Fibroblast of lung (primary cell): ENCODE data around the gene CMIP. TPM values are rescaled to one million over a fixed set of nuclear protein-coding genes. Genes with fewer than 3 reads are reported as not detected.

Experiments
- DNase-seq, 2 donors: peaks; one replicate each; pipeline versions ENCODE4 v3.0.0 to v3.0.0-alpha.2; 2010; ENCODE audit warnings: low read depth in 2 of 2
- H2AFZ ChIP-seq: 2 replicates; pipeline ENCODE4 v1.5.1; 2012; ENCODE audit warnings: low read length, control low read depth, inconsistent platforms
- H3K27ac ChIP-seq: 2 replicates; pipeline ENCODE4 v1.5.1; 2011; ENCODE audit warnings: low read length, control low read depth; ENCODE audit not compliant: insufficient read depth
- H3K27me3 ChIP-seq: 2 replicates; pipeline ENCODE4 v1.5.1; 2011; ENCODE audit warnings: mild to moderate bottlenecking, low read length; ENCODE audit not compliant: control insufficient read depth, insufficient read depth
- H3K36me3 ChIP-seq: 2 replicates; pipeline ENCODE4 v1.5.1; 2011; ENCODE audit warnings: low read length; ENCODE audit not compliant: control insufficient read depth, insufficient read depth
- H3K4me1 ChIP-seq: 2 replicates; pipeline ENCODE4 v1.5.1; 2011; ENCODE audit warnings: low read length; ENCODE audit not compliant: control insufficient read depth, insufficient read depth; ENCODE audit errors: extremely low read depth
- H3K4me2 ChIP-seq: 2 replicates; pipeline ENCODE4 v1.5.1; 2011; ENCODE audit warnings: low read length, control low read depth; ENCODE audit not compliant: insufficient read depth; ENCODE audit errors: extremely low read depth
- H3K4me3 ChIP-seq, 4 experiments: fragments of 200-600 bp in 1 of 4; sonication (generic) in 1 of 4; replicated peaks in 1 of 4; 2 replicates each; pipeline ENCODE4 v1.5.1; 2011 to 2016; ENCODE audit warnings: low read length in 4 of 4, low read depth in 3 of 4, mild to moderate bottlenecking in 3 of 4, control low read depth in 2 of 4, inconsistent platforms in 1 of 4, mixed read lengths in 1 of 4; ENCODE audit not compliant: insufficient read depth in 1 of 4; ENCODE audit errors: control extremely low read depth in 1 of 4
- H3K79me2 ChIP-seq: 2 replicates; pipeline ENCODE4 v1.5.1; 2012; ENCODE audit warnings: mild to moderate bottlenecking, low read length, inconsistent platforms; ENCODE audit not compliant: control insufficient read depth, insufficient read depth
- H3K9ac ChIP-seq: 2 replicates; pipeline ENCODE4 v1.5.1; 2011; ENCODE audit warnings: mild to moderate bottlenecking, low read length, control low read depth; ENCODE audit not compliant: insufficient read depth
- H3K9me3 ChIP-seq: 2 replicates; pipeline ENCODE4 v1.5.1; 2012; ENCODE audit warnings: low read depth, low read length; ENCODE audit not compliant: control insufficient read depth, insufficient read depth
- H4K20me1 ChIP-seq: 2 replicates; pipeline ENCODE4 v1.5.1; 2011; ENCODE audit warnings: low read length; ENCODE audit not compliant: control insufficient read depth, insufficient read depth; ENCODE audit errors: extremely low read depth
- CTCF ChIP-seq, 2 donors: IDR thresholded peaks in 1 of 2; conservative IDR thresholded peaks in 1 of 2; 1 replicate in 1 of 2; 2 replicates in 1 of 2; pipeline ENCODE4 v1.5.1; 2011 to 2012; ENCODE audit warnings: low read length in 2 of 2, control low read depth in 1 of 2, inconsistent platforms in 1 of 2, low read depth in 1 of 2, mild to moderate bottlenecking in 1 of 2
- EZH2 ChIP-seq: IDR thresholded peaks from 2 replicates; pipeline ENCODE4 v1.5.1; 2012; ENCODE audit warnings: low read length, control low read depth, mild to moderate bottlenecking; ENCODE audit errors: missing control alignments
- polyA plus RNA-seq, 2 donors: library from polyadenylated mRNA; depleted of rRNA in 1 of 2; stranded (reverse) in 1 of 2; unstranded in 1 of 2; fragments of >200 nt; gene quantifications; 2 replicates each; pipeline ENCODE4 v1.2.1, GENCODE V29; 2011 to 2012; ENCODE audit warnings: missing spikeins in 1 of 2
- total RNA-seq: library from RNA; depleted of rRNA; stranded (reverse); fragments of >200 nt; gene quantifications from 2 replicates; pipeline ENCODE4 v1.2.1, GENCODE V29; 2014

CMIP gene
- total and polyA plus RNA-seq, 2 donors (not counting 1 experiment from before 2014, with no cell fraction given), result 1.9 to 5.1 TPM

- Histone ChIP-seq H3K9ac (no peak overlapping the region), H3K27me3 (no peaks in the 10 kb centered on the region), H3K79me2 (no peaks in the 10 kb centered on the region), H4K20me1 (no peaks in the 10 kb centered on the region), H2AFZ (no peak overlapping the region), H3K36me3 (no peaks in the 10 kb centered on the region), H3K9me3 (no peaks in the 10 kb centered on the region), H3K27ac (peak overlapping the region; percentile 23), H3K4me1 (peaks cover 14% of the 10 kb centered on the region), H3K4me3 (no peak overlapping the region), H3K4me2 (peak overlapping the region; percentile 37)
- TF ChIP-seq EZH2 (no peak), CTCF (conservative IDR thresholded peaks at IDR 0.05 in 1 of 2, IDR thresholded peaks at IDR 0.05 in 1 of 2; ENCODE audit: low read depth in 1 of 2, low read length in 2 of 2) (no peak)
- no peak for DNase-seq
Measured at GRCh38 chr16:81542609-81543570, 98.3 kb downstream of the CMIP start.

GRCh38 chr16:81543571-81543970 lies 99.0 kb downstream of the CMIP start:
- Histone ChIP-seq H3K4me1 (peaks cover 14% of the 10 kb centered on the region), H3K79me2 (no peaks in the 10 kb centered on the region), H4K20me1 (no peaks in the 10 kb centered on the region), H3K9ac (no peak overlapping the region), H3K4me3 (no peak overlapping the region), H2AFZ (no peak overlapping the region), H3K27me3 (no peaks in the 10 kb centered on the region), H3K36me3 (no peaks in the 10 kb centered on the region), H3K9me3 (no peaks in the 10 kb centered on the region), H3K27ac (peak overlapping the region; percentile 23), H3K4me2 (no peak overlapping the region)
- TF ChIP-seq CTCF (conservative IDR thresholded peaks at IDR 0.05 in 1 of 2, IDR thresholded peaks at IDR 0.05 in 1 of 2; ENCODE audit: low read depth in 1 of 2, low read length in 2 of 2) (no peak), EZH2 (no peak)
- DNase-seq, result peak in 1 of 2 donors; percentile 53

GRCh38 chr16:81544261-81544660 lies 99.7 kb downstream of the CMIP start:
- no peaks in the 10 kb centered on the region for H4K20me1 ChIP-seq
- no peak overlapping the region for H3K27ac ChIP-seq
- H3K4me1 ChIP-seq, result peaks cover 13% of the 10 kb centered on the region
- no peak overlapping the region for H3K4me3 ChIP-seq
- no peak overlapping the region for H3K9ac ChIP-seq
- no peak overlapping the region for H2AFZ ChIP-seq
- no peak for DNase-seq
- TF ChIP-seq CTCF (conservative IDR thresholded peaks at IDR 0.05 in 1 of 2, IDR thresholded peaks at IDR 0.05 in 1 of 2; ENCODE audit: low read depth in 1 of 2, low read length in 2 of 2) (no peak), EZH2 (no peak)
- no peak overlapping the region for H3K4me2 ChIP-seq
- no peaks in the 10 kb centered on the region for H3K27me3 ChIP-seq
- no peaks in the 10 kb centered on the region for H3K9me3 ChIP-seq
- no peaks in the 10 kb centered on the region for H3K36me3 ChIP-seq
- no peaks in the 10 kb centered on the region for H3K79me2 ChIP-seq
